Right renal pelvis (tissue), 4 donors: ENCODE measurements around the gene SH3YL1. TPM values are rescaled to one million over a fixed set of nuclear protein-coding genes. Genes with fewer than 3 reads are reported as not detected.

ENCODE experiments used
- DNase-seq, 4 donors: peaks; one replicate each; pipeline ENCODE4 v3.0.0-alpha.2; 2013; ENCODE audit warnings: low read depth in 4 of 4, low spot score in 3 of 4, missing footprints in 1 of 4
- polyA plus RNA-seq, 4 donors: library from polyadenylated mRNA; unstranded; fragments of 120-200 nt; gene quantifications; one replicate each; pipeline ENCODE4 v1.2.1, GENCODE V29; 2013; ENCODE audit not compliant: insufficient read length in 4 of 4

The SH3YL1 gene
- polyA plus RNA-seq, 4 donors = 93.6 to 113 (median 104) TPM

DNA sequence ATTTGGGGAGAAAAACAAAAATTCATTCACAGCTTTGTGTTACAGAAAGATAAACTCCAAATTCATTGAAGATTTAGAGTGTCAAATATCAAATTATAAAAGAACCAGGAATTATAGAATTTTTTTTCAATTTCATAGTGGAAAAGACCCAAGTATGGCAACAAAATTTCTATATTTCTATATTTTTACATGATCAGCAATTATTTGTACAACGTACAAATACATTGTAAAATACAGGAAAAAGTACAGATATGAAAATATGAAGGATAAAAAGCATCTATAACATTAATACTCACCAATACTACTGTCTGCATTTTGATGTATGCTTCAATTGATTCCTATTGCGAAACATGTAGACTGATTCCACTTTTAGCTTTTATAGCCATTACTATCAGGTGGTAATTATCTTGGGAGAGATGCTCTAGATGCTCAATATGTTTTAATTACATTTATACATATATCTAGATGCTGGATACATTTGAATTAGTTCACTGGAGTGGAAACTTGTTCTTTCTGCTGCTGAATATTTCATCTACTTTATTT lies 4.0 kb downstream of the SH3YL1 start:
- no peak for DNase-seq

DNA sequence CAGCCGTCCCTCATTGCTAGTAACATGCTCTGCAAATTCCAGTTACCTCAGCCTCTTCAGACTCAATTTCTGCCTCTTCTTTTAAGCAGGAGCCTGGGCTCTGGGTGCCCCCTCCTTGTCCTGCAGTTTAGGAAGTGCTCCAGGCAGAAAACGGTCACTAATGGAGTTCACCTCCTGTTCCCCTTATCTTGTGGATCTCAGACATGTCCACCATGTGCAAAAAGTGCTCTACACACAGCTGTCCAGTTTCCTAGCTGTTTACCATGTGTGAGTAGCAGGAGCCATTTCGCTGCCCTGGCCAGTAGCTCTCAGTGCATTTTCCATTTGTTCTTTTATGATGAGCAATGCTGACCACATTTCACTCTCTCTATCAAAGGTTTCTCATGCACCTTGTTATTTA lies 4.9 kb downstream of the SH3YL1 start:
- no peak for DNase-seq

DNA sequence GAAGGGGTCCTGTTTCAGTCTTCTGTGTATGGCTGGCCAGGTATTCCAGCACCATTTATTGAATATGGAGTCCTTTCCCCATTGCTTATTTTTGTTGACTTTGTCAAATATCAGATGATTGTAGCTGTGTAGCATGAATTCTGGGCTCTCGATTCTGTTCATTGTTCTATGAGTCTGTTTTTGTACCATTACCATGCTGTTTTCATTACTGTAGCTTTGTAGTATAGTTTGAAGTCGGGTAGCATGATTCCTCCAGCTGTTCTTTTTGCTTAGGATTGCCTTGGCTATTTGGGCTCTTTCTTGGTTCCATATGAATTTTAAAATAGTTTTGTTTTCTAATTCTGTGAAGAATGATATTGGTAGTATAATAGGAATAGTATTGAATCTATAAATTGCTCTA lies 6.0 kb downstream of the SH3YL1 start:
- DNase-seq = no peak

DNA sequence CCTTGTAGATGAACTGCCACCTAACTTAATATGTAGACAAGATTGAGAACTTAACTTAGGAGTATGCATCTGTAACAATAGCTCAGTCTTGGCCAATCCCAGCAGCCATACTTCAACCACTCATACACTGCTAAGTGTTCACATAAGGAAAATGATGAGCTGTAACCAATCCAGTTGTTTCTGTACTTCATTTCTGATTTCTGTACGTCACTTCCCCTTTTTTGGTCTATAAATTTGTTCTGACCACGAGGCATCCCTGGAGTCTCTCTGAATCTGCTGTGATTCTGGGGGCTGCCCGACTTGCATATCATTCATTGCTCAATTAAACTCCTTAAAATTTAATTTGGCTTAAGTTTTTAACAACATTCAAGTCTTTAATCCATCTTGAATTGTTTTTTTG lies 6.4 kb downstream of the SH3YL1 start:
- no peak for DNase-seq

DNA sequence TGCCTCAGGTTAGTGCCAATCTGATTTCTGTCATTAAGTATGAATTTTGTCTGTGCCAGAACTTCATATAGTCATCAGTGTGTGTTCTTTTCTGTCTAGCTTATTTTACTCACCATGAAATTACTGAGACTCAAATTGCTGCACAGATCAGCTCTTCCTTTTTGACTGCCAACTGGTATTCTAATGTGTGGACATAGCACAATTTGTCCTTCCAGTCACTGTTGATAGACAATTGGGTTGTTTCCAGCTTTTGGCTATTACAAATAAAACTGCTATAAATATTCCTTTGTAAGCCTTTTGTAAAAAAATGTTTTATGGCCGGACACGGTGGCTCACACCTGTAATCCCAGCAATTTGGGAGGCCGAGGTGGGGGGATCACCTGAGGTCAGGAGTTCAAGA lies 7.7 kb downstream of the SH3YL1 start:
- no peak for DNase-seq

DNA sequence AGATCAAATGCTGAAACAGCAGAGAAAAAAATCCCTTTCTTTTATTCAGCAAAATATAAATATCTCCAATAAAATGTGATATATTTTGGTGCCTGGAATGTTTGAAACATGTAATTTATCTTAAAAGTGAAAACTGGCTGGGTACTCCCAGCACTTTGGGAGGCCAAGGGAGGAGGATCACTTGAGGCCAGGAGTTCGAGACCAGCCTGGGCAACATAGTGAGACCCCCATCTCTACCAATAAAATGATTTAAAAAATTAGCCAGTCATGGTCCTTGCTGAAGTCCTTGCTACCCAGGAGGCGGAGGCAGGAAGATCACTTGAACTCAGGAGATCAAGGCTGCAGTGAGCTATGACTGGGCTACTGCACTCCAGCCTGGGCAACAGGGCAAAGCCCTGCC lies 8.6 kb downstream of the SH3YL1 start:
- DNase-seq = no peak

DNA sequence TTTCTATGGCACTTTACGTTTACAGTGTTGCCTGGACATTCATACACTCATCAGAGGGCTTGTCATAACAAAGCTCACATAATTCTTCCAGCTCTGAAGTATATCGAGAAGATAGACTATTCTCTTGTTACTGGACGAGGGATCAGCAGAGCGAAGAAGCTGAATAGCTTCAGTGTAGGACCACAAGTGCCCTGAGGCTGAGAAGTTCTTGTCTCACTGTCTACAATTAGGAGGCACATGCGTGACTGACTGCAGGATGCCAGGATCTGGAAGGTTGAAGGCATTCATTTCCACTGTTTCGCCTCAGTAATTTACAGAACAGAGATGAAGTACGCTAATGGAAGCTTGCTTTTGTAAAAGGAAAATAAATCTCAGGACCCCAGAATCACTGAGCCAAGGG lies 9.6 kb downstream of the SH3YL1 start:
- DNase-seq = no peak

DNA sequence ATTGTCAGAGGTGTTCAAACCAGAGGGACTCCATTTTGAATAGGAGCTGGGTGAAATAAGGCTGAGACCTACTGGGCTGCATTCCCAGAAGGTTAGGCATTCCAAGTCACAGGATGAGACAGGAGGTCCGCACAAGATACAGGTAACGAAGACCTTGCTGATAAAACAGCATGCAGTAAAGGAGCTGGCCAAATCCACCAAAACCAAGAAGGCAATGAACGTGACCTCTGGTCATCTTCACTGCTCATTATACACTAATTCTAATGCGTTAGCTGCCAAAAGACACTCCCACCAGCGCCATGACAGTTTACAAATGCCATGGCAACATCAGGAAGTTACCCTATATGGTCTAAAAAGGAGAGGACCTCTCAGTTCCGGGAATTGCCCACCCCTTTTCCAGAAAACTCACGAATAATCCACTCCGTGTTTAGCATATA lies 10.6 kb downstream of the SH3YL1 start:
- no peak for DNase-seq

DNA sequence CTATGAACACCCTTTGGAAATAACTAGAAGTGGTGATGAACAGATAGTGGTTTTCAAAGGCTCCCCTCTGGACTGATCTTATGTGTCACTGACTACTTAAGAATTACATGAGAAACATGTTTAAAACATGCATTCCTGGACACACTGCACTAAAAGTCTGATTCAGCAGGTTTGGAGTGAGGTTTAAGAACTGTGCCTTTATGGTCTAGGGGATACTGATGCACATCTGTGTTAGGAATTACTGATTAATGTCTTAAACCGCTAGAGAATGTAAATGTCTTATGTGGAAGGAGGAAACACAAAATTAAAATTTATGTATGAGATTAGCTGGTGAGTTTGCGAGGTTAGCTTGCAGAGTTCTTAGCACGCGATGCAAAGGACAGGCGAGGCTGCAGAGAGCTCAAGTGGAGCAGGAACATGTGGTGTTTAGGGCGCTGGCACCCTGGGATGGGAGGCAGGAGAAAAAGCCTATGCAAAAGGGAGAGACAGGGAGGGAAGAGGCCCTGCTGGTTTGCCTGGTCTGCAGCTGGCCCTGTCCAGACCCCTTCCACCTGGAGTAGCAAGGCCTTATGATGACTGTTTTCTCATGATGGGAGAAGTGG lies 11.7 kb downstream of the SH3YL1 start:
- DNase-seq = no peak

DNA sequence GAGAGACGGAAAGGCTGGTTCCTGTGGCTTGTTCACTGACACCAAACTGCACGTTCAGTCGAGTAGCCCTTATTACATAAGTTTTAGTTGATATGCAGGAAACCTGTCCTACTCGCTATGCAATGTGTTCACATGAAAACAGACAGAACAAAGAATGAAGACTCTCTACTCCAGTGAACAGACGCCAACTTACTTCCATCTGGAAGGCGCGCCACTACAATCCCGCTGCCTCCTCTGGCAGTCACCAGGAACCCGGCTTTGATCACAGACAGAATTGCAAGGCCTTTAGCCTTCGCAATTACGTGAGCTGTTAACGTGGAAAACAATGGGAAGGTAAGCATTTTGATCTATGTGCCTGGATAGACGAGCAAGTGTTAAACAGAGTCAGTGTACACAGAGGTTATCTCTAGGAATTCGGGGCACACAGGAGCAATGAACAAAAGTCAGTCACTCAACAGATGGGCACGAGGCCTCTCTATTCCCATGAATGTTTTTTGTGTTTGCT lies 14.2 kb downstream of the SH3YL1 start:
- DNase-seq = no peak

DNA sequence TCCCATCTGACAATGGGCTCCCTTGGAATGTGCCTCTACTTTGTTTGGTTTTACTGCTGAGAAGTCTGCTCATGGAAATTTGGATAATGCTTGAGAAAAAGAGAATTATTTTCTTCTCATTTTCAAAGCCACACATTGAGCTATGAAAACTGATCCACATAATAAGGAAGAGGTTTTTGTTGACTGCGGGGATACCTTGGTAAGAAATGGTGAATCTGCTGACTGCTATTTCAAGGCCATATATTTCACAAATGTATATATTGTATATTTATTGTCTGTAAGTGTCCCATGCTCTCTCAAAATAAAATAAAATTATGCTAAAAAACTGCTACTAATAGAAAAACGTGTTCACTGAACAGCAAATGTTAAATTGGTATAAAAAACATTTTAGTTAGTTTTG lies 15.1 kb downstream of the SH3YL1 start:
- no peak for DNase-seq

DNA sequence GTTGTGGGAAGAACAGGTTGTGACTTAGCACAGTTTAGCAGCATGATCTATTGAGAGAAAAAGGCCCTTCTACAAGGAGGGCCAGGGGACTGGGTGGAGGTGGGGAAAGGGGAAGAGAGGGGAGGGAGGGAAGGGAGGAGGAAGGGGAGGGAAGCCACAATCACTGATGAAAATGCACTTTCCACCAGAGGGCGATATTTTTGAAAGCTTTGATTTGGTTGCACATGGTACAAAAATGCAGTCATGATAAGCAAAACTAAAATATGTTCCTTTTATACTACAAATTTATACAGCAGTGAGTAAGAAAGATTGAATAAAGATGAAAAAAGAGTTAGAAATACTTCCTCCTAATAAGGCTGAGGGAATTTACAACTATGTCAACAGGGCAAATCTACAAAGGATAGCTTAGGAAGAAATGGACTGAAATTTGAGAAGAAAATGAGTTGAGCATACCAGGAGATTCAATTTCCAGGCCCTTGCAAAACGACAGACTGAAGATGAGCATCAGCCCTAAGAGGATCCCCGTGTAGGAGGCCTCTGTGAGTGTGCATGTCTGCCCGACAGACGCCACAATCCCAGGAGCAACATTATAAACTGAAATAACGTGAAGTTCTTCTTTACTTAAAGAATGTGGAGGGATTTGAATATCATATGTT lies 17.2 kb downstream of the SH3YL1 start:
- DNase-seq = no peak

DNA sequence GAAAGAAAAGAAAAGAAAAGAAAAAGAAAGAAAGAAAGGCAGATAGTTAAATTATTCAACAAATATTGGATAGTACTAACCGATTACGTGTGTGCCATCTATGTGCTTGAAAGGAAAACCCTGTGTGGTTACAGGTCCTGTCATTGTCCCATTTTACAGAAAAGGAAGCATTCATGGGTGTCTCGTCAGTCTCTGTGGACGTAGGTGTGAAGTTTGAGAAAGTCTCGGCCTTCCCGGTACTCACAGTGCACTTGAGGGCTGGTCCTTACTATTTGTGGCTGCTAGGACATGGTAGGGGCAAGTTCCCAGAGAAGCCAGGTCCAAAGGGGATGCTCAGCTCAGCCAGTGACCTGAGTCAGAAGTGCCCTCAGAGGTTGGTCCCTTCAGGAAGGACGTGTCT lies 19.3 kb downstream of the SH3YL1 start:
- DNase-seq = no peak

DNA sequence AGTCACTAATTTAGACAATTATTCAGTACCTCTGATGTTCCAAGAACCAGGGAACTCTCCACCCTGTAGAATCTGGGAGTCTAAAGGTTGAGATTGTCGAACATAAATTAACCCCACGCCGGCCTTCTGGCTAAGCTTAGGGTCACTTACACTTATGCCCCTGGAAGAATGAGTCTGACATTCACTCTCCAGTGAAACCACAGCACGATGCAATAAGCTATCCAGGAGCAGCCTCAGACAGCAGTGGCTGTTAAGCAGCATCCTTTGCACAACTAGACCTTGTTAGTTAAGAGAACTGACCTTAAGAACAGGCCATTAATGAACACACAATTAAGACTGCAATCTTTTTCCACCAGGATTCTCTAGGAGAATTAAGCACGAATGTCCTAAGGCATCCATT lies 25.0 kb downstream of the SH3YL1 start:
- no peak for DNase-seq

DNA sequence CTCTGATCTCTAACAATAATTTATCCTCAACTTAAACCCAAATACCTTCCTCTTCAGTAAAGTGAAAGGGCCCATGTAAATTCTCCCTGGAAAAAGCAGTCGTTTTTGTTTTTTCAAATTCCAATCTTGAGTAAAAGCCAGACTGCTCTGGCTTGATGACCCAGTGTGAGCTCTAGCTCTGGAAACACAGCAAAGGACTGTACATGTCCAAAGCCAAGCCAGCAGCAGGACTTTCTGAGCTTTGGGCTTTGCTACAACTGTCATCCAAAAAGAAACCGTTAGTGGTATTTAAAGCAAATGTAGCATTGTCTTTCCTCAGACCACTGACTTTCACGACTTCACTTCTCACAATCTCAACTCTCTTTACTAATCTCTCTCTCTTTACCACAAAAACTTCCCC lies 25.4 kb downstream of the SH3YL1 start:
- DNase-seq = no peak

DNA sequence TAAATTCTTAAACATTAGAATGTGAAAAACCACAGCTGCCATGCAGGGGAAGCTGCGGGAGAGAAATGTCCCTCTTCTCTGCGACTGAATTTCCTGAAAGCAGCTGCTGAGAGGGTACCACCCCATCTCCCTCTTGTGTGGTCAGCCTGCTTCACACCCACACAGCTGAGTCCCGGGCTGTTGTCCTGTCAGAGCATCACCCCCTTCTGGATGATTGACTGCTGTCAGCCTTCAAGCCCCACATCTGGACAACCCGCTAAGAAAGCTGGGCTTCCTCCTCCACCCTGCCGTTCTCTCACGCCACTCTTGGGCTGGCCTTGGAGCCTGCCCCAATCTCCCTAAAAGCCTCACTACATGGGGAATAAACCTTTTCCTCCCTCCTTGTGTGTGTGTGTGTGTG lies 26.0 kb downstream of the SH3YL1 start:
- DNase-seq = no peak

DNA sequence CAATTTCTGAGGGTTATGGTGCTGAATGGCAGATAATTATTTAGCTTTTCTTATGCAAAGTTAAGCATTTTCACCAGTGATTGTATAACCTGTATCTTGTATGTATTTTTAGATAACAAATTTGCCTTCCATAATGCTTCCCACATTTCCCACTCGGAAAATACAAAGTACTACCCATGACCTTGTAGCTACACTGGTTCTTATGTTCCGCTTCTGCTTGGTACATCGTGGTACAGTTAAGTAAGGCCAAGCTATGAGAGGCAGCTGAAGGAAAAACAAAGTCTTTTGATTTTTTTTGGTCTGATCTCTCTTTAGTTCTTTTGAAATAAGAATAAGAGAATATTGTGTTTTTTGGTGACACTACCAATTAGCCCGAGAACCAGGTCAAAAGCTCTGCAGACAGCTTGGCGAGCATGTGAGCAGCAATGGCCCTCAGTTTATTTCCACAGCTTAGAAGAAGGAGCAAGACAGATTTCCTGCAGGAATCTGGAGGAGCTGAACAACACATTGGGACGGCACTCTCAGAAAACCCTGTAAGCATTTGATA lies 26.8 kb downstream of the SH3YL1 start:
- no peak for DNase-seq

DNA sequence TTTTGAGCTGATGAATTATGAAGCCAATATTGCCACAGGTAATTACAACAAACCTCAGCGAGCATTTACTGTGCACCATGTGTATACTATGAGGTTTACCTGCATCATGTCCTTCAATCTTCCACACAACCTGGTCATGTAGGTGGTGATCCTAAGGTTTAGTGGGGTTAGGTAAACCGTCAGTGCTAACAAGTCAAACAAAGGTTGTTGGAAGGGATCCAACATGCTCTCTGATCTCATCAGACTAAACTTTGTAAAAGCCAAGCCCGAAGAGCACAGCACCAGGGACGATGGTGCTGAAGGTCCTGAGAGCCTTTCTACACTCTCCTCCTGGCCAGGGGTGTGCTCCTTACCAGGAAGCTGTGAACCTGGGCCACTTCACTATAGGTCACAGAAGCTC lies 29.4 kb downstream of the SH3YL1 start:
- no peak for DNase-seq

DNA sequence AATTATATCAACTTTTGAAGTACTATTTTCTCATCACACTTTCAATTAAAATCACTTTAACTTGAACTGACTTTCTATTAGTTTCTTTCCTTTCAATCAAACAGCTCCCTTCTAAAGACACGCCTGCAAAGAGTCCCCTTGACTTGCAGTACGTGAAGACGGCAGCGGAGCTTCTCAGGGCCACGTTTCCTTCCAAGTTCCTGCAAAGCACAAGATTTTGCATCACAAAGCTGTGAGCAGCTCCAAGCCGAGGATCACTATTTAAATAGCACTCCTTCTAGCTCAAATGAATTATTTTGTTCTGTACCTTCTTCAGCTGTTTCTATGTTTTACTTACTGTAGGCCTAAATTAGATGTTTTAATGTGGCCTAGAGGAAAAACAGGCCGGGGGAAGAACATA lies 30.8 kb downstream of the SH3YL1 start:
- DNase-seq = no peak

DNA sequence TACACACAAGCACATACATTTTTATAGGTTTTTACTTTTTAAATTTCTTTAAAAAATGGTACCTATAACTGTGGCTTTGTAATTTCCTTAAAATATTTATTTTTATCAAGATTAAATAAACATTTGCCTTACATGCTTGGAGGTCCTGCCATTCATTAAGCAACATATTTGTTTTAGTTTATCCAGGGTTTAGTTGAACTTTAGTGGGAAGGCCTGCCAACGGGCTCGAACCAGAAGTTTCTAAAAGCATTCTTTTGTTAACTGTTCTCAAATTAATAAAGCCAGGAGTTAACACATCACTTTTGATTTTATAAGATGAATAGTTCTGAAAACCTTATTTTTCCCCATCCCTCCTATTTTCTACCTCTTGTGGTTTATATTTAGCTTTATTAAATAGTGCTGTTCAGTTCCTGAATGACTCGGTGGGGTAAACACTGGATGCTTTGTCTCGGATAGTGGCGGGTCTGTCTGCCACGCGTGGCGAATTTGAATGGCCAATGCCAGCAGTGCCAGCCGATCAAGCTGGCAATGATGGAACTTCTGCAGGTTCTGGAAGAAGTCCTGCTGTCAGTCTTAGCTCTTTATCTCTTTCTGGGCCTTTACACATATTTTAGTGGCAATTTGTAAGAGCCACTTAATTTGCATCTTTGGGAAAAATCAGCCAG lies 32.2 kb downstream of the SH3YL1 start:
- no peak for DNase-seq

DNA sequence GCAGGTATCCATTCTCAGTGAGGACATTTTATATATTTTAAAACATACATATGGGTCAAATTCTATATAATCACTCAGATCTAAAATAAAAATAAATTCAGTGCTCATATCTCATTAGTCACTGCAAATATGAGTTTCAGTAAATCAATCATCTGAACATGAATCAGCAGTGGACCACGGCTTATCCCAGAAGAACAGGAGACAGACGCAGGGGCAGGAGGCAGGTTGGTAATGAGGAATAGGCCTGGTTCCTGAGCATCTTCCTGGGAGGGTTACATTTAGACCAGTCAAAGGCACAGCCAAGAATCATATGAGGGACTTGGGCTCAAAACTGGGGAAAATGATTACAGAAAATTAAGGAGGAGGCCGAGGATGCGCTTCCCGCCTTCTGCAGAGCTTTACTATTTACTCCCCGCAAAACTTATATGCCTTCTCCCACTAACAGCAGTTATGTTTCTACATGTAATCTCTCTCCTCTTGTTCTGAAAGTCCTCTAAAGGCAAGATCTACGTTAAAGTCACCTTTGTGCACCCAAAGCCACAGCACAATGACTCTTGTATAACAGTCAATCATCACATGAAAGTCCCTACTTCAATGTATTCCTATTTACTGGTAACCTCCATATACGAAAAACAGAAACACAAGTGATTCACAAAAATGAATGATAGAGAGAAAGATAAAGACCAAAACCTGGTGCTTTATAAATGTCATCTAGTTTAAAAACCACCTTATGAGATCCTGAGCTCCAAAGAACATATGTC lies 35.1 kb downstream of the SH3YL1 start:
- DNase-seq = no peak
